ENCODE data around the gene PIGL.
"Not testable (repeated sequence)": the region's sequence is repeated elsewhere in the genome, so short reads cannot be mapped to it uniquely, and the experiment has no call there.

The PIGL gene

DNA sequence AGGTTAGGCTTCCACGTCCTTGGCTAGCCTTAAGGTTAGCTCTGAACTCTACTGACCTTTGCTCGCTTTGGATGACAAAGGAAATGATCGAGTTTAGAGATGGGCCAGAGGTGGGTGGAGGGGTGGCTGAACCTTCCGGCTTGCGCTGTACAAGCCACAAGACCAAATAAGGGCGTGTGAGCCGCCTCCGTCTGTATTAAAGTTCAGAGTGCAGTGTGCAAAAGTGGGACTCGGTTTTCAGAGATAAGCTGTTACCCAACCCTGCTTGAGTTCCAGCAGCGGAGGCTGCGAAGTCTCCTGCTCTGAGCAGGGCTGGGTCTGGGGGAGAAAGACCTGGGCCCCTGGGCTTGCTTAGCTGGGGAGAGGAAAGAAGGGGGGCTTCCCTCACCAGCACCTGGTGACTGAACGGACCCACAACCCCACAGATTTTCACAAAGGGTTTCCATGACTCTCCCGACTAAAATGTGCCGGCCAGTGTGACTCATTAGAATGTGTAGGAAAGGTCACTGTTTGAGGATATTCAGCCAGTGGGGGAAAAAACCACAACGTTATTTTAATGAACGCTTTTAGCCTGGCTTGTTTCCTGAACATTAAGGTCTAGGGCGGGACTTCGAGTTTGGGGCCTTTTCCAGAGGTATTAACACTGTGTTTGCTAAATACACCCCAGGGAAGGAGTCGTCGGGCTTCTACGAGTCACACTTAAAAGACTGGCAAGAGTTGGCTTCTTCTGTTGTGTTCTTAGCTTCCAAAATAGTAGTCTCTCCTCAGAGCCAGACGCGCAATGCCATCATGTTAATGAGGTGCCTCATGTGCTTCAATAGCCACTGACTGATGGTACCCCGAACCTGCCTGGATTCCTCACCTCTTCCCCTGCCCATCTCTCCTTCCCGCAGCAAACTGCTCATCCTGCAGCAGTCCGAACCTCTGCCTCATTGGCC is 69.3 kb downstream of the PIGL start:
- peaks cover 20% of the 10 kb centered on the region for H3K4me1 ChIP-seq (ENCODE audit: control insufficient read depth, insufficient read depth, low read length)
- H3K27me3 ChIP-seq (ENCODE audit: control insufficient read depth, insufficient read depth, low read length) = no peaks in the 10 kb centered on the region
- H3K36me3 ChIP-seq (ENCODE audit: control insufficient read depth, insufficient read depth, low read length) = no peaks in the 10 kb centered on the region
- peak overlapping the region; percentile 34 for H3K9ac ChIP-seq (ENCODE audit: low read length)
- peak overlapping the region; percentile 89 for H3K27ac ChIP-seq (ENCODE audit: low read depth, low read length)
- peak overlapping the region; percentile 35 for H3K4me3 ChIP-seq (ENCODE audit: low read length)

DNA sequence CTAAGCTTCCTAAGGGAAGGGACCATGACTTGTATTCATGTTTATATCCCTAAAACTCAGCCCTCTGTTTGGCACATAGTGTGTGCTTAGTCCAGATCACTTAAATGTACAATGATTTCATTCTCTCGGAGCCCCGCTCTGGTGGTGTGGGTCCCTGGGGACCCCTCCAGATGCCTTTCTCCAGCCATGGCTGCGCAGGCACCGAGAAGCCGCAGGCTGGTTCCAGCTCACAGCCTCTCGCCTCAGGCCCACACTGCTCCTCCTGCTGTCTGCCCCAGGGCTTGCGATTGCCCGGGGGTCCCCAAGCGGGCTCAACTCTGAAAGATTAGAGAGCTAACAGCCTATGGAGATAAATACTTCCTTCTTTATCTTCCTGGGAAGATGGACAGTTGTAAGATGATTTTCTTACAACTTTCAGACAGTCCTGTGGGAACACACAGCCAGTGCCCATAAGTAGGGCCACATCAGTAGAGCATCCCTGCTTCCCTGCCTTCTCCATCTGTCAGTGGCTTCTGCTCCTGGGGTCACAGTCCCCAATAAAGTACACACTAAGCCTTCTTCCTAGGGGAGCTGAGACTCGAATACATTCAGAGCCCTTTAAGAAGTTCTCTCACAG is 70.0 kb downstream of the PIGL start:
- Histone ChIP-seq H3K9ac (ENCODE audit: low read length) (peak overlapping the region; percentile 34), H3K36me3 (ENCODE audit: control insufficient read depth, insufficient read depth, low read length) (no peaks in the 10 kb centered on the region), H3K27ac (ENCODE audit: low read depth, low read length) (peak overlapping the region; percentile 89), H3K4me3 (ENCODE audit: low read length) (peak overlapping the region; percentile 35), H3K27me3 (ENCODE audit: control insufficient read depth, insufficient read depth, low read length) (no peaks in the 10 kb centered on the region), H3K4me1 (ENCODE audit: control insufficient read depth, insufficient read depth, low read length) (peaks cover 20% of the 10 kb centered on the region)

DNA sequence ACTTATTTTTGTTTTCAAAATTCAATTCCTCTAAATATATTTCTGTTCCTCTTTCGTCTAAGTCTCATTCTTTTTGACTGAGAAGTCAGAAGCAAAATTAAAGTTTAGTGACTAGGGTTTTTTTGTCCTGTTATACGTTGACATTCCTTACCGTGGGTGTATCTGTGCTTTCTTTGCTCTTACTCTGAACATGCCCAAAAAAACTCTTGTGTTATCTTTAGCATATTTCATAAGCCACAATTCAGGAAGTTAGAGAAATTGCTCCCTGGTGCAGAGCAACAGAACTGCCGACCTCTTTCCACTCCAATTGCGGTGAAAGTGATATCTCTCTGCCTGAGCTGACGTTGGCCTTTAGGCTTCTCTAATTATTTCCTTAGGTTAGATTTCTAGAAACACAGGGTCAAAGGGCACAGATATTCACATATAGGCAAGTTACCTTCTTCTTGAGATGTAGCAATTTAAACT is 70.6 kb downstream of the PIGL start:
- peaks cover 20% of the 10 kb centered on the region for H3K4me1 ChIP-seq (ENCODE audit: control insufficient read depth, insufficient read depth, low read length)
- no peak overlapping the region for H3K4me3 ChIP-seq (ENCODE audit: low read length)
- H3K9ac ChIP-seq (ENCODE audit: low read length) = no peak overlapping the region
- no peaks in the 10 kb centered on the region for H3K27me3 ChIP-seq (ENCODE audit: control insufficient read depth, insufficient read depth, low read length)
- no peaks in the 10 kb centered on the region for H3K36me3 ChIP-seq (ENCODE audit: control insufficient read depth, insufficient read depth, low read length)
- peak overlapping the region; percentile 89 for H3K27ac ChIP-seq (ENCODE audit: low read depth, low read length)

DNA sequence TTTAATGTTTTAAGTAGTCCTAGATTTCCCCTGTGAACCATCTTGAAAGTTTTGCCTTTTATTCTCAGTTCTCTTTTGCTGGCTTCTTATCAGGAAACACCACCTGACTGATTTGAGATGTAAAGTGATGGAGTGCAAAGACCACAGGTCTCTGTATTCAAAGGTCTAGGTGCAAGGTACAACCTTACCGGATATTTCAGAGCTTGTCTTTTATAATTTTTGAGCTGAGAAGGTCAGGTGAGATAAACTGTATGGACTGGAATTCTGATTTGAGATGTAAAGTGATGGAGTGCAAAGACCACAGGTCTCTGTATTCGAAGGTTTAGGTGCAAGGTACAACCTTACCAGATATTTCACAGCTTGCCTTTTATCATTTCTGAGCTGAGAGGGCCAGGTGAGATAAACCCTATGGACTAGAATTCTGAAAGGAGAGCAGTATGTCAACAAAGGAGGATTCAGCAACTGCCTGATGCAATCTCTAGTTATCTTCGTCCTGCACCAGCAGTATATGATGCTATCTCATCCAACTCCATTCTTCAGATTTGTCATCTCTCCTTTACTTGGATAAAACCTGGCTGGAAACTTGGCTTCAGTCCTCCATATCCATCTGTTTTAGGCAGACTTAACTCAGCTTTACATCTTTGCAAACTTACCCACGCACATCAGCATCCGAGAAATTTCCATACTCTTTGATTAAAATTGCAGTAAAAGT is 72.0 kb downstream of the PIGL start:
- peaks cover 20% of the 10 kb centered on the region for H3K4me1 ChIP-seq (ENCODE audit: control insufficient read depth, insufficient read depth, low read length)
- no peaks in the 10 kb centered on the region for H3K36me3 ChIP-seq (ENCODE audit: control insufficient read depth, insufficient read depth, low read length)
- H3K27ac ChIP-seq (ENCODE audit: low read depth, low read length) = no peak overlapping the region
- H3K4me3 ChIP-seq (ENCODE audit: low read length) = no peak overlapping the region
- H3K27me3 ChIP-seq (ENCODE audit: control insufficient read depth, insufficient read depth, low read length) = no peaks in the 10 kb centered on the region
- no peak overlapping the region for H3K9ac ChIP-seq (ENCODE audit: low read length)

DNA sequence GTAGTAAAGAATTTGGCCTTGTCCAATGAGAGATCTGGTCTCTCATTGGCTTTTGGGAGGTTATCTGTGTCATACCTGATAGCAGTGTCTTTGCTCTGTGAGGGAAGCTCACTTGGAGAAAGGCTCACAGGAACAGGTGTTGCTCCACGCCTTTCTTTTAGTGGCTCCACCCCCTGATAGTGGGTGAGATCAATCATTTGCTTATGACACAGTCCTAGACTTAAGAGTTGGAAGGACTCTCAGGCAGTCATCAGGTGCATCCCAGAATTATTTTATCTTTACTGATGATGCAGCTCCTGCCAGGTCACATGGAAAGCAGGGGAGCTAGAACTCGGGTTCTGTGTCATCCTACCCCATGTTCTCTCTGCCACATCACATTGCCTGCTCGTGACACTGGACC is 76.9 kb downstream of the PIGL start:
- Histone ChIP-seq H3K27me3 (ENCODE audit: control insufficient read depth, insufficient read depth, low read length) (no peaks in the 10 kb centered on the region), H3K36me3 (ENCODE audit: control insufficient read depth, insufficient read depth, low read length) (no peaks in the 10 kb centered on the region), H3K4me1 (ENCODE audit: control insufficient read depth, insufficient read depth, low read length) (no peaks in the 10 kb centered on the region), H3K9ac (ENCODE audit: low read length) (no peak overlapping the region), H3K27ac (ENCODE audit: low read depth, low read length) (no peak overlapping the region), H3K4me3 (ENCODE audit: low read length) (no peak overlapping the region)

DNA sequence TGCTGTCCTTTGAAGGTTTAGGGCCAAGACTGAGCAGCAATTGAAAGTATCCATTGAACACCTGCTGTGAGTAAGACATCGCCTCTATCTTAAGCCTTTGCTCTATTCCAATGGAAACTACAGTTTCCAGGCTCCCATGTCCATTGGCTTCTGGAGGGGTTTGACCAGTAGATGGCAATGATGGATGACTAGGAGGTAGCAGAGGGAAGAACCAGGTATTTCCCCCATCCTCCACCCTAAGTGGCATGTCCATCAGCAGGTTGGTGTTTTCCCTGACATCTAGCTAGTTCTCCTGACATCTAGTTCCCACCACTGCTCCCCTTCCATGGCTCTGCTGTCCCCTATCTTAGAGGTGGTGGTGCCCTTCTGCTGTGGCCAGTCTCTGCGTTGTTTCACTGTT is 77.5 kb downstream of the PIGL start:
- Histone ChIP-seq H3K4me3 (ENCODE audit: low read length) (no peak overlapping the region), H3K27me3 (ENCODE audit: control insufficient read depth, insufficient read depth, low read length) (no peaks in the 10 kb centered on the region), H3K27ac (ENCODE audit: low read depth, low read length) (no peak overlapping the region), H3K36me3 (ENCODE audit: control insufficient read depth, insufficient read depth, low read length) (no peaks in the 10 kb centered on the region), H3K9ac (ENCODE audit: low read length) (no peak overlapping the region), H3K4me1 (ENCODE audit: control insufficient read depth, insufficient read depth, low read length) (no peaks in the 10 kb centered on the region)

DNA sequence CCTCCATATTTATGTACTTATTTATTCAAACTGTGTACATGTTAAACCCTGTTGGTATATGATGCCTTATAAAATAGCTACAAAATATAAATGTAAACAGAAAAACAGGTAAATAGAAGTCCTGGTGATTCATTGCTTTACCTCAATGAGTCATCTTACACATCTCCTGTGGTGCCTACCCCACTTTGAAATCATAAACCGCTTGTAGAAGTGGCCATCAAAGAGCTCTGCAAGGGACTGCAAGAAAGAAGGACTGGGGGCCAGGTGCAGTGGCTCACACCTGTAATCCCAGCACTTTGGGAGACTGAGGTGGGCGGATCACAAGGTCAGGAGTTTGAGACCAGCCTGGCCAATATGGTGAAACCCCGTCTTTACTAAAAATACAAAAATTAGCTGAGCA is 79.1 kb downstream of the PIGL start:
- H3K27me3 ChIP-seq (ENCODE audit: control insufficient read depth, insufficient read depth, low read length); H3K4me3 ChIP-seq (ENCODE audit: low read length); H3K27ac ChIP-seq (ENCODE audit: low read depth, low read length); H3K9ac ChIP-seq (ENCODE audit: low read length); H3K4me1 ChIP-seq (ENCODE audit: control insufficient read depth, insufficient read depth, low read length); H3K36me3 ChIP-seq (ENCODE audit: control insufficient read depth, insufficient read depth, low read length): not testable (repeated sequence)

DNA sequence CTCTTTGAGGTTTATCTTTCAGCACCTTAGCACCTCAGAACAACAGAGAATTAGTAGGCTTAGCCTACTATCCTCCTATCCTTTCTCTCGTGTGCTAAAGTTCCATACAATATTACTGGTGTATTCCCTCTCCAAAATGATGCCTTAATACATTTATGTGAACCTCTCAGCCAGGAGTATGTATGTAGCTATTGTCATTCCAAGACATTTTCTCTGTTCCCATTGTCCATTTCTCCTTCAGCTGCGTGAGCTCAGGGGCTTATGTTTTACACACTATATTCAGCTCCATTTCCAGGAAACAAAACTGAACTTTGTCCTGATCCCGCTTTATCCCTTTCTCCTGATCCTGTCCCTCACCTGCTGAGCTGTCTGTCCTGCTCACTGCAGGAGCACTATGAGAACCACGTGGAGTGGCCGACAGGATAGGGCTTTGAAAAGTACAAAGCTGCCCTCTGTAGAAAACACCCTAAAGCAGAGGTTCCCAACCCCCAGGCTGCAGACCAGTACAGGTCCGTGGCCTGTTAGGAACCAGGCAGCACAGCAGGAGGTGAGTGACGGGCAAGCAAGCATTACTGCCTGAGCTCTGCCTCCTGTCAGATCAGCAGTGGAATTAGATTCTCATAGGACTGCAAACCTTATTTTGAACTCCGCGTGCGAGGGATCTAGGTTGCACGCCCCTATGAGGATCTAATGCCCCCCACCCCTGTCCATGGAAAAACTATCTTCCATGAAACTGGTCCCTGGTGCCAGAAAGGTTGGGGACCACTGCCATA is 80.5 kb downstream of the PIGL start:
- Histone ChIP-seq H3K9ac (ENCODE audit: low read length) (no peak overlapping the region), H3K4me3 (ENCODE audit: low read length) (no peak overlapping the region), H3K36me3 (ENCODE audit: control insufficient read depth, insufficient read depth, low read length) (peaks cover 6% of the 10 kb centered on the region), H3K4me1 (ENCODE audit: control insufficient read depth, insufficient read depth, low read length) (no peaks in the 10 kb centered on the region), H3K27me3 (ENCODE audit: control insufficient read depth, insufficient read depth, low read length) (no peaks in the 10 kb centered on the region), H3K27ac (ENCODE audit: low read depth, low read length) (no peak overlapping the region)

DNA sequence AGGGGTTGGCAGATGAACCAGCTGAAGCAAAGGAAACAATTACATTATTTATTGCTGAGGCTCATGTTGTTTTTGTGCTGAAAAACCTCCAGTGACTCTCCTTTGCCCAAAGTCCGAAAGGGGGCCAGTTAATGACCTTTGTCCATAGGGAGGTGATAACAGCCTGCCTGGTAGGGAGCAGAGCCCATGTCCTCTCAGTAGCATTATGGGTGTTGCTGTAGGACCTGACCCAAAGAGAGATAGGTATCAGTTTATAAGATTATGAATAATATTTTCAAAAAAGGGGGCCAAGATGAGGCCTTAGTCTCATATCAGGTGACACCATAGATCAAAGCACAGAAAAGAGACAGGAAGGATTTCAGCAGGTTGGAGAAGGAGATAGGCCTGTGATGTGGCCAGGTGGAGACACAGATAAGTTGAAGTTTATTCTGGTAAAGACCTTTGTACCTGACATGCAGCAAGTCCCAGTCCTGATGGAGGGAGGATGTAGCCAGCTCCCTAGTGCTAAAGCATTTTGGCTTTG is 81.2 kb downstream of the PIGL start:
- Histone ChIP-seq H3K9ac (ENCODE audit: low read length) (no peak overlapping the region), H3K27ac (ENCODE audit: low read depth, low read length) (no peak overlapping the region), H3K27me3 (ENCODE audit: control insufficient read depth, insufficient read depth, low read length) (no peaks in the 10 kb centered on the region), H3K36me3 (ENCODE audit: control insufficient read depth, insufficient read depth, low read length) (peaks cover 6% of the 10 kb centered on the region), H3K4me3 (ENCODE audit: low read length) (peak overlapping the region; percentile 27), H3K4me1 (ENCODE audit: control insufficient read depth, insufficient read depth, low read length) (no peaks in the 10 kb centered on the region)

DNA sequence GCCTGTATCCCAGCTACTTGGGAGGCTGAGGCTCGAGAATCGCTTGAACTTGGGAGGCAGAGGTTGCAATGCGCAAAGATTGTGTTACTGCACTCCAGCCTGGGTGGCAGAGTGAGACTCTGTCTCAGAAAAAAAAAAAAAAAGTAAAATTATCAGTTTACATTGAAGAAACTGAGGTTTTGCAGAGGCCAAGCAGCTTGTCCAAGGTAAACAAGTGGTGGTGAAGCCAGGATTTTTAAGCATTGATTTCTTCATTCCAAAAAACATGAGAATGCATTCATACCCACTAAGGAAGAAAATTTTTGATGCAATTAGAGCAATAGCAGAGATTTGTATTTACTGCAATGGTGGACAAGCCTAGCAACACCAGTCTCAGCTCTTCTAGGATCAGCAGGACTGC is 83.5 kb downstream of the PIGL start:
- Histone ChIP-seq H3K4me3 (ENCODE audit: low read length) (no peak overlapping the region), H3K36me3 (ENCODE audit: control insufficient read depth, insufficient read depth, low read length) (peaks cover 6% of the 10 kb centered on the region), H3K9ac (ENCODE audit: low read length) (no peak overlapping the region), H3K4me1 (ENCODE audit: control insufficient read depth, insufficient read depth, low read length) (no peaks in the 10 kb centered on the region), H3K27me3 (ENCODE audit: control insufficient read depth, insufficient read depth, low read length) (no peaks in the 10 kb centered on the region), H3K27ac (ENCODE audit: low read depth, low read length) (no peak overlapping the region)

DNA sequence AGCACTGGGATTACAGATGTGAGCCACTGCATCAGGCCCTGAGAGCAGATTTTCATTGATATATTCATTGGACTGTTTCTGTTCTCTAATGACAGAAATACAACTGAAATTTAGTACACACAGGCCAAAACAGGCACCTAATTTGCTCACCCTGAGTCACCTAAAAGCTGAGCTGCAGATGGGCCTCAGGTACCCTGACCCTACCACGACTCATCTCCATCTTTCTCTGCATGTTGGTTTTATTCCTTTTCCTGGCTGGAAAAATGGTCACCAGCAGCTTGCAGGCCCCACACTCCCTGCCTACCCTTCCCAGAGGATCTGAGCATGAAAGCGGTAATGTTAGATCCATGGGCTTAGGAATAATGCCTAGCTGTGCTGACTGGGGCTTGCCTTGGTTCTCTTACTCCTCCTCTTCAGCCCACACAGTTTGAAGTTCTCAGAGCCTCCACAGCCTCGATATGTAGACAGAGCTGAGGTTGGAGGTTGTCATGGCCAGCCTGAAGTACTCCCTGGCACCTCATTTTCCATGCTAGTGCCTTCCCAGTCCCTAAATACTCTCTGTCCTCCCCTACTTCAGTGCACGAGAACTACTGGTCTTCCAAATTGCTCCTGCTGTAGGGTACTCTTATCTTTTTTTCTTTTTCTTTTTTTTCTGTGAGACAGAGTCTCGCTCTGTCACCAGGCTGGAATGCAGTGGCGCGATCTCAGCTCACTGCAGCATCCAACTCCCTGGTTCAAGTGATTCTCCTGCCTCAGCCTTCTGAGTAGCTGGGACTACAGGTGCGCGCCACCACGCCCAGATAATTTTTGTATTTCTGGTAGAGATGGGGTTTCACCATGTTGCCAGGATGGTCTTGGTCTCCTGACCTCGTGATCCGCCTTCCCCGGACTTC is 85.2 kb downstream of the PIGL start:
- peaks cover 6% of the 10 kb centered on the region for H3K36me3 ChIP-seq (ENCODE audit: control insufficient read depth, insufficient read depth, low read length)
- H3K27ac ChIP-seq (ENCODE audit: low read depth, low read length) = no peak overlapping the region
- no peak overlapping the region for H3K9ac ChIP-seq (ENCODE audit: low read length)
- H3K4me1 ChIP-seq (ENCODE audit: control insufficient read depth, insufficient read depth, low read length) = no peaks in the 10 kb centered on the region
- no peak overlapping the region for H3K4me3 ChIP-seq (ENCODE audit: low read length)
- H3K27me3 ChIP-seq (ENCODE audit: control insufficient read depth, insufficient read depth, low read length) = no peaks in the 10 kb centered on the region
